Adrenal gland (tissue), 12 donors: ENCODE results near the gene FDPS. TPM values are rescaled to one million over a fixed set of nuclear protein-coding genes. Genes with fewer than 3 reads are reported as not detected.
"Not testable (repeated sequence)": the region's sequence is repeated elsewhere in the genome, so short reads cannot be mapped to it uniquely, and the experiment has no call there.

ENCODE experiments used
- DNase-seq, 7 donors: peaks; one replicate each; pipeline ENCODE4 v3.0.0-alpha.2; 2019 to 2020
- H3K27ac ChIP-seq, 5 donors: fragments of 200-600 bp; sonication (generic) in 4 of 5; 1 replicate in 3 of 5; 2 replicates in 2 of 5; pipeline versions ENCODE4 v1.5.1 to v1.8.0; 2016 to 2020; ENCODE audit warnings: mild to moderate bottlenecking in 1 of 5
- H3K27me3 ChIP-seq: fragments of 200-600 bp; 2 replicates; pipeline ENCODE4 v1.8.0; 2021
- H3K36me3 ChIP-seq, 2 donors: fragments of 200-600 bp; replicated peaks in 1 of 2; 1 replicate in 1 of 2; 2 replicates in 1 of 2; pipeline versions ENCODE4 v1.5.1 to v1.8.0; 2018 to 2022
- H3K4me1 ChIP-seq, 2 donors: fragments of 200-600 bp; replicated peaks in 1 of 2; 1 replicate in 1 of 2; 2 replicates in 1 of 2; pipeline versions ENCODE4 v1.5.1 to v1.8.0; 2018 to 2021
- H3K4me3 ChIP-seq, 4 donors: fragments of 200-600 bp; sonication (generic) in 3 of 4; one replicate each; pipeline ENCODE4 v1.5.1; 2016 to 2018
- H3K9me3 ChIP-seq, 3 donors: fragments of 200-600 bp; sonication (generic) in 1 of 3; replicated peaks in 1 of 3; 1 replicate in 2 of 3; 2 replicates in 1 of 3; pipeline versions ENCODE4 v1.5.1 to v1.8.0; 2016 to 2021
- CTCF ChIP-seq, 6 experiments: fragments of 450-650 bp in 4 of 6; fragments of 200-600 bp in 2 of 6; sonication (generic) in 1 of 6; IDR thresholded peaks; 1 replicate in 5 of 6; 2 replicates in 1 of 6; pipeline versions ENCODE4 v1.5.1 to v1.8.0; 2016 to 2021; ENCODE audit warnings: antibody characterized with exemption in 6 of 6, mild to moderate bottlenecking in 2 of 6, moderate library complexity in 1 of 6
- POLR2A ChIP-seq, 2 donors: fragments of 450-650 bp; IDR thresholded peaks; one replicate each; pipeline ENCODE4 v1.6.1; 2017; ENCODE audit warnings: antibody characterized with exemption in 2 of 2, mild to moderate bottlenecking in 2 of 2, moderate library complexity in 1 of 2
- WGBS, 4 donors: extraction: QIAGEN DNeasy Blood & Tissue Kit in 2 of 4; methylation state at CpG; one replicate each; pipeline versions ENCODE4 v1.1.5 to v1.1.7; 2013 to 2017; 5-methylcytosine and 5-hydroxymethylcytosine counted together
- intact Hi-C, 2 donors: fragments of 100-400 bp; cut with DNase I; formaldehyde crosslinking; loops; one replicate each; pipeline versions ENCODE4 v1.14.1 to v1.15.0; 2022 to 2023
- polyA plus RNA-seq, 3 donors: library from polyadenylated mRNA; stranded (reverse); fragments of 200-250 nt in 2 of 3; fragments of 350-450 nt in 1 of 3; fragmentation: Illumina TruSeq in 1 of 3; extraction: RNeasy Lipid Tissue Mini Kit (QIAGEN cat#74804) in 1 of 3; gene quantifications; one replicate each; pipeline ENCODE4 v1.2.3, GENCODE V29; 2013 to 2014
- total RNA-seq, 9 donors: library from RNA; depleted of rRNA in 4 of 9; stranded (reverse); fragments of >200 nt in 4 of 9; fragments of 120-200 nt in 1 of 9; fragmentation: NEBNext Ultra II Directional in 1 of 9; extraction: Animal tissue kit (Norgen Biotek cat#: 25700) in 1 of 9; gene quantifications; one replicate each; pipeline versions ENCODE4 v1.1.0 to v1.2.4, GENCODE V29; 2013 to 2023
- donor health status: healthy with polysubstance abuse.
- donor health status: Bipolar disorder and iron deficiency.
- donor health status: DM: yes; HTN: yes; CAD: no.
- donor health status: DM: no; HTN: no; CAD: no.
- donor health status: DM: no; HTN: no; CAD: no.
- donor health status: DM: yes; HTN: yes; CAD: no.

The FDPS gene
- total and polyA plus RNA-seq, 12 donors = 107 to 2,334 (median 206) TPM

DNA sequence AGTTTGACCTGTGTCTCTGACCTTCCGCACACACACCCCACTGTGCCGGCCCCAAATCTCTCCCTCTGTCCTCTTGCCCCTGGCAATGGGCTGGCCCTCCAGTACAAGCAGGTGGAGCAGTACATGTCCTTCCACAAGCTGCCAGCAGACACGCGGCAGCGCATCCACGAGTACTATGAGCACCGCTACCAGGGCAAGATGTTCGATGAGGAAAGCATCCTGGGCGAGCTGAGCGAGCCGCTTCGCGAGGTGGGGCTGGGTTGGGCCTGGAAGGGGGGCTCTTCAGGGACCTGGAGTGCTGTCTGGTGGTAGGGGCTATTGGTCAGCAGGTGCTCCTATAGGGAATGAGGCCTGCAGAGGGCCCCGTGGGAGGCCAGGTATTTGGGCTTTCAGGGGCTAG lies 23.6 kb upstream of the FDPS start:
- no peak overlapping the region for H3K27ac ChIP-seq
- DNase-seq = no peak
- H3K27me3 ChIP-seq = no peaks in the 10 kb centered on the region
- WGBS, 4 donors = 91 to 96% (median 95%) methylated on average over 7 to 14 of the region's 14 CpGs
- H3K9me3 ChIP-seq = no peaks in the 10 kb centered on the region
- intact Hi-C loops = no loop called here
- no peaks in the 10 kb centered on the region for H3K4me1 ChIP-seq
- no peak overlapping the region for H3K4me3 ChIP-seq
- TF ChIP-seq CTCF (IDR thresholded peaks at IDR 0.05) = no peak
- no peak for TF ChIP-seq POLR2A (IDR thresholded peaks at IDR 0.05)
- H3K36me3 ChIP-seq = no peaks in the 10 kb centered on the region

GRCh38 chr1:155285631-155286044 lies 23.0 kb upstream of the FDPS start:
- Histone ChIP-seq H3K4me1 (no peaks in the 10 kb centered on the region), H3K4me3 (no peak overlapping the region), H3K27ac (no peak overlapping the region), H3K9me3 (no peaks in the 10 kb centered on the region), H3K36me3 (no peaks in the 10 kb centered on the region), H3K27me3 (no peaks in the 10 kb centered on the region)
- WGBS, 4 donors = 89 to 93% (median 91%) methylated on average over 2 to 18 of the region's 18 CpGs
- intact Hi-C loops = no loop called here
- TF ChIP-seq POLR2A (IDR thresholded peaks at IDR 0.05) = no peak
- TF ChIP-seq CTCF (IDR thresholded peaks at IDR 0.05) = no peak
- DNase-seq = no peak

DNA sequence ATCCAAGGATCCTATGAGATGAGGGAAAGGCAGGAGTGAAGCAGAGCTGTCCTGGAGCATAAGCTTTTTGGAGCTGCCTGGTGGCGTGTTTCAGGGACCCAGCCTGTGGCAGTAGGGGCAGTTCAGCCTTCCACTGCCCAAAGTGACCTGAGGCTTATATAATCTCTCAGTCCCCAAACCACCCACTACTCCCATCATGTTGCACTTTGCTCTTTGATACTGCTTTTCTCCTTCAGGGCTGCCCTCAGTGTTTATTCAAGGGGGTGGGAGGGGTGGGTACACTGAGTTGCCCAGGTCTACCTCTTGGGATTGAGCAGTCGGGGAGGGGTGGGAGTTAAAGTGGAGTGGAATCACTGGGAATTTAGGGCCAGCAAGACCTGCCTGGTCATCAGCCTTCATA lies 22.1 kb upstream of the FDPS start:
- no peak overlapping the region for H3K4me3 ChIP-seq
- 96 to 100% (median 100%) methylated on average over 2 of the region's 2 CpGs for WGBS, 4 donors
- intact Hi-C loops = no loop called here
- DNase-seq = no peak
- no peaks in the 10 kb centered on the region for H3K4me1 ChIP-seq
- no peaks in the 10 kb centered on the region for H3K9me3 ChIP-seq
- no peaks in the 10 kb centered on the region for H3K27me3 ChIP-seq
- no peak overlapping the region for H3K27ac ChIP-seq
- TF ChIP-seq POLR2A (IDR thresholded peaks at IDR 0.05) (no peak), CTCF (IDR thresholded peaks at IDR 0.05) (no peak)
- H3K36me3 ChIP-seq = no peaks in the 10 kb centered on the region

GRCh38 chr1:155287987-155288543 lies 20.6 kb upstream of the FDPS start:
- WGBS, 4 donors = 73 to 95% (median 92%) methylated on average over 3 to 21 of the region's 21 CpGs
- H3K9me3 ChIP-seq = no peaks in the 10 kb centered on the region
- H3K36me3 ChIP-seq = no peaks in the 10 kb centered on the region
- DNase-seq = no peak
- no peak overlapping the region for H3K27ac ChIP-seq
- no peaks in the 10 kb centered on the region for H3K27me3 ChIP-seq
- intact Hi-C loops = no loop called here
- no peak overlapping the region for H3K4me3 ChIP-seq
- no peak for TF ChIP-seq CTCF (IDR thresholded peaks at IDR 0.05)
- TF ChIP-seq POLR2A (IDR thresholded peaks at IDR 0.05) = no peak
- no peaks in the 10 kb centered on the region for H3K4me1 ChIP-seq

- H3K4me1 ChIP-seq, H3K4me3 ChIP-seq, H3K36me3 ChIP-seq, intact Hi-C loops, H3K9me3 ChIP-seq, DNase-seq, H3K27ac ChIP-seq: not testable (repeated sequence)
- 75 to 85% (median 75%) methylated on average over 10 of the region's 10 CpGs for WGBS, 4 donors
- peaks cover 18% of the 10 kb centered on the region for H3K27me3 ChIP-seq
Measured at GRCh38 chr1:155291006-155291405, 17.7 kb upstream of the FDPS start.
